PC-9 (cell line): Measurements from ENCODE around the gene USP10. TPM values are rescaled to one million over a fixed set of nuclear protein-coding genes. Genes with fewer than 3 reads are reported as not detected.

ENCODE experiments used
- BruUV-seq: library from RNA; stranded (reverse); fragments of 400-500 nt; replicated peaks from 2 replicates; lab custom pipeline; 2021; lab: Mats Ljungman, UMichigan
- CTCF ChIA-PET: fragments of 300-600 bp; sonication (Branson Sonifier 250); formaldehyde crosslinking; loops from one replicate; lab custom pipeline; 2022; ENCODE audit warnings: antibody characterized with exemption; lab: Charles Lee
- POLR2A ChIA-PET: fragments of 300-600 bp; sonication (Branson Sonifier 250); formaldehyde crosslinking; loops from one replicate; lab custom pipeline; 2022; ENCODE audit warnings: antibody characterized with exemption; ENCODE audit not compliant: unreplicated experiment; lab: Charles Lee
- DNase-seq, 2 experiments: peaks; one replicate each; pipeline versions ENCODE4 v3.0.0 to v3.0.0-alpha.2; 2015 to 2022; ENCODE audit warnings: mixed read lengths in 1 of 2
- H2AFZ ChIP-seq: fragments of 200-600 bp; sonication (generic); 2 replicates; pipeline ENCODE4 v1.8.1; 2017; ENCODE audit warnings: antibody characterized with exemption
- H3F3A ChIP-seq: fragments of 200-600 bp; sonication (generic); 2 replicates; pipeline ENCODE4 v1.8.1; 2017; ENCODE audit warnings: antibody characterized with exemption, mild to moderate bottlenecking, low read depth; ENCODE audit not compliant: insufficient read depth
- H3K27ac ChIP-seq: fragments of 200-600 bp; sonication (generic); 2 replicates; pipeline ENCODE4 v1.6.1; 2016; ENCODE audit warnings: mixed run types
- H3K27me3 ChIP-seq: fragments of 200-600 bp; sonication (generic); 2 replicates; pipeline ENCODE4 v1.6.1; 2016; ENCODE audit warnings: low read depth, mixed run types; ENCODE audit not compliant: insufficient read depth
- H3K36me3 ChIP-seq: fragments of 200-600 bp; sonication (generic); 2 replicates; pipeline ENCODE4 v1.6.1; 2016; ENCODE audit warnings: low read depth, mixed run types
- H3K4me1 ChIP-seq: fragments of 200-600 bp; sonication (generic); replicated peaks from 2 replicates; pipeline ENCODE4 v1.6.1; 2016; ENCODE audit warnings: mixed run types; ENCODE audit not compliant: insufficient read depth
- H3K4me2 ChIP-seq: fragments of 200-600 bp; sonication (generic); 2 replicates; pipeline ENCODE4 v1.6.1; 2017; ENCODE audit warnings: mixed run types
- H3K4me3 ChIP-seq: fragments of 200-600 bp; sonication (generic); 2 replicates; pipeline ENCODE4 v1.6.1; 2016; ENCODE audit warnings: mixed run types
- H3K79me2 ChIP-seq: fragments of 200-600 bp; sonication (generic); 2 replicates; pipeline ENCODE4 v1.6.1; 2017; ENCODE audit warnings: low read depth, mixed run types
- H3K9me2 ChIP-seq: fragments of 200-600 bp; sonication (generic); 2 replicates; pipeline ENCODE4 v1.8.1; 2017; ENCODE audit warnings: mild to moderate bottlenecking; ENCODE audit not compliant: insufficient read depth
- H3K9me3 ChIP-seq: fragments of 200-600 bp; sonication (generic); 2 replicates; pipeline ENCODE4 v1.8.1; 2016; ENCODE audit warnings: low read depth; ENCODE audit not compliant: insufficient read depth
- H4K20me1 ChIP-seq: fragments of 200-600 bp; sonication (generic); 2 replicates; pipeline ENCODE4 v1.8.1; 2017; ENCODE audit not compliant: insufficient read depth
- CTCF ChIP-seq: fragments of 200-600 bp; sonication (generic); conservative IDR thresholded peaks from 2 replicates; pipeline ENCODE4 v1.6.1; 2017; ENCODE audit warnings: mixed run types, antibody characterized with exemption, mild to moderate bottlenecking, moderate library complexity
- EZH2 ChIP-seq: fragments of 200-600 bp; sonication (generic); IDR thresholded peaks from 2 replicates; pipeline ENCODE4 v1.8.0; 2017; ENCODE audit warnings: antibody characterized with exemption, low read depth
- intact Hi-C: fragments of 100-400 bp; cut with micrococcal nuclease; formaldehyde crosslinking; loops from one replicate; pipeline ENCODE4 v1.10.0; 2022; ENCODE audit not compliant: unreplicated experiment
- total RNA-seq: library from RNA; stranded (reverse); gene quantifications from 2 replicates; pipeline ENCODE4 v1.2.3, GENCODE V29; 2021

The USP10 gene
- total RNA-seq, 1 experiment from 2014 or later: 109 TPM

- CTCF ChIA-PET: interaction anchor here (0.7 kb wide), 1 partner anchor 95 kb away, joined by 3 read pairs; no protein-coding TSS in a partner anchor
- Histone ChIP-seq H4K20me1 (no peaks in the 10 kb centered on the region), H3K36me3 (peaks cover 7% of the 10 kb centered on the region), H3K4me1 (no peaks in the 10 kb centered on the region), H3K79me2 (peaks cover 6% of the 10 kb centered on the region; the same call in 1 of the 2 replicates), H3K9me2 (no peaks in the 10 kb centered on the region), H2AFZ (no peak overlapping the region), H3K4me2 (no peak overlapping the region), H3K4me3 (no peak overlapping the region), H3K9me3 (no peaks in the 10 kb centered on the region), H3K27me3 (no peaks in the 10 kb centered on the region), H3F3A (no peaks in the 10 kb centered on the region), H3K27ac (no peak overlapping the region)
- intact Hi-C loops: no loop called here
- POLR2A ChIA-PET: no interaction called here
- TF ChIP-seq CTCF (no peak), EZH2 (no peak)
- no peak for DNase-seq
- no TSS peak for BruUV-seq
These were observed 43.2 kb upstream of the USP10 start for GRCh38 chr16:84656649-84657048.

GRCh38 chr16:84657229-84657837, 42.5 kb upstream of the USP10 start:
- H3K79me2 ChIP-seq: no peaks in the 10 kb centered on the region
- intact Hi-C loops: no loop called here
- H3K9me2 ChIP-seq: no peaks in the 10 kb centered on the region
- H3K4me3 ChIP-seq: no peak overlapping the region
- no peaks in the 10 kb centered on the region for H3F3A ChIP-seq
- no peak overlapping the region for H3K27ac ChIP-seq
- TF ChIP-seq CTCF: no peak
- no peak for TF ChIP-seq EZH2
- peaks cover 7% of the 10 kb centered on the region for H3K36me3 ChIP-seq
- no peaks in the 10 kb centered on the region for H4K20me1 ChIP-seq
- no peak for DNase-seq
- no peak overlapping the region for H3K4me2 ChIP-seq
- H3K4me1 ChIP-seq: no peaks in the 10 kb centered on the region
- no peaks in the 10 kb centered on the region for H3K9me3 ChIP-seq
- CTCF ChIA-PET: interaction anchor here (0.7 kb wide), 1 partner anchor 94 kb away, joined by 3 read pairs; no protein-coding TSS in a partner anchor
- H2AFZ ChIP-seq: no peak overlapping the region
- H3K27me3 ChIP-seq: no peaks in the 10 kb centered on the region
- POLR2A ChIA-PET: no interaction called here
- no TSS peak for BruUV-seq

- Histone ChIP-seq H3K27me3 (no peaks in the 10 kb centered on the region), H3K27ac (no peak overlapping the region), H3K79me2 (no peaks in the 10 kb centered on the region), H3F3A (no peaks in the 10 kb centered on the region), H2AFZ (no peak overlapping the region), H3K4me3 (no peak overlapping the region), H3K4me2 (no peak overlapping the region), H3K36me3 (peaks cover 4% of the 10 kb centered on the region; the same call in 1 of the 2 replicates), H3K9me2 (no peaks in the 10 kb centered on the region), H3K9me3 (no peaks in the 10 kb centered on the region), H3K4me1 (no peaks in the 10 kb centered on the region), H4K20me1 (no peaks in the 10 kb centered on the region)
- DNase-seq: no peak
- no TSS peak for BruUV-seq
- intact Hi-C loops: no loop called here
- ChIA-PET POLR2A (no interaction called here), CTCF (interaction anchor here (0.7 kb wide), 2 partner anchors 14 to 75 kb away, joined by 3 to 4 read pairs; no protein-coding TSS in a partner anchor)
- TF ChIP-seq EZH2: no peak
- no peak for TF ChIP-seq CTCF
These were observed 41.1 kb upstream of the USP10 start for GRCh38 chr16:84658690-84659089.
